ENCODE measurements around the gene KLF2. TPM values are rescaled to one million over a fixed set of nuclear protein-coding genes. Genes with fewer than 3 reads are reported as not detected.

The KLF2 gene
- total and polyA plus RNA-seq, 8 donors: 9.5 to 107 (median 59.3) TPM

- Histone ChIP-seq H3K36me3 (peaks cover 16 to 28% (median 26%) of the 10 kb centered on the region in 4 donors), H3K9me3 (no peaks in the 10 kb centered on the region), H3K4me3 (no peak overlapping the region), H3K27me3 (no peaks in the 10 kb centered on the region), H3K27ac (peak overlapping the region; percentile 55 to 98 (median 94)), H3K4me1 (peaks cover 28 to 56% (median 35%) of the 10 kb centered on the region in 4 donors)
- peak; percentile 88 to 94 for DNase-seq
- 13 to 35% (median 17%) methylated on average over 7 to 8 of the region's 8 CpGs for WGBS, 5 donors
- TF ChIP-seq POLR2AphosphoS5 (IDR thresholded peaks at IDR 0.05) (peak in 2 of 3 donors; percentile 84 to 86), POLR2A (IDR thresholded peaks at IDR 0.05) (no peak), CTCF (IDR thresholded peaks at IDR 0.05) (no peak)
- intact Hi-C loops (cut with DNase I; ENCODE audit: low total_unique reads): no loop called here
Measured at GRCh38 chr19:16330368-16330801, 5.8 kb downstream of the KLF2 start.

- Histone ChIP-seq H3K4me3 (no peak overlapping the region), H3K36me3 (peaks cover 15 to 23% (median 22%) of the 10 kb centered on the region in 4 donors), H3K4me1 (peaks cover 25 to 51% (median 31%) of the 10 kb centered on the region in 4 donors), H3K9me3 (no peaks in the 10 kb centered on the region), H3K27me3 (no peaks in the 10 kb centered on the region), H3K27ac (peak overlapping the region; percentile 55 to 98 (median 94))
- TF ChIP-seq POLR2A (IDR thresholded peaks at IDR 0.05) (no peak), POLR2AphosphoS5 (IDR thresholded peaks at IDR 0.05) (peak in 1 of 3 donors; percentile 55)
- 73 to 82% (median 79%) methylated on average over 16 of the region's 16 CpGs for WGBS, 5 donors
- intact Hi-C loops (cut with DNase I; ENCODE audit: low total_unique reads): no loop called here
- DNase-seq: no peak
Measured at GRCh38 chr19:16330806-16331690, 6.4 kb downstream of the KLF2 start.

GRCh38 chr19:16333001-16333586 is 8.5 kb downstream of the KLF2 start:
- 88 to 93% (median 92%) methylated on average over 12 of the region's 12 CpGs for WGBS, 5 donors

GRCh38 chr19:16334411-16334810 is 9.8 kb downstream of the KLF2 start:
- Histone ChIP-seq H3K27ac (no peak overlapping the region), H3K27me3 (no peaks in the 10 kb centered on the region), H3K36me3 (no peaks in the 10 kb centered on the region), H3K4me1 (peaks cover 8 to 38% (median 17%) of the 10 kb centered on the region in 4 donors), H3K9me3 (no peaks in the 10 kb centered on the region), H3K4me3 (no peak overlapping the region)
- DNase-seq: no peak
- intact Hi-C loops (cut with DNase I; ENCODE audit: low total_unique reads): no loop called here
- no peak for TF ChIP-seq EP300 (IDR thresholded peaks at IDR 0.05)
- TF ChIP-seq POLR2A (IDR thresholded peaks at IDR 0.05): no peak
- no peak for TF ChIP-seq POLR2AphosphoS5 (IDR thresholded peaks at IDR 0.05)
- TF ChIP-seq CTCF (IDR thresholded peaks at IDR 0.05): no peak
- 57 to 76% (median 65%) methylated on average over 1 of the region's 1 CpG for WGBS, 5 donors

More at GRCh38 chr19:16333001-16333586, 8.5 kb downstream of the KLF2 start:
- H3K9me3 ChIP-seq: no peaks in the 10 kb centered on the region
- no peak for DNase-seq
- intact Hi-C loops (cut with DNase I; ENCODE audit: low total_unique reads): no loop called here
- peaks cover 9 to 37% (median 17%) of the 10 kb centered on the region in 4 donors for H3K4me1 ChIP-seq
- peaks cover 0 to 3% (median 1%) of the 10 kb centered on the region in 4 donors for H3K36me3 ChIP-seq
- H3K27ac ChIP-seq: no peak overlapping the region
- H3K27me3 ChIP-seq: no peaks in the 10 kb centered on the region
- H3K4me3 ChIP-seq: no peak overlapping the region
- no peak for TF ChIP-seq POLR2A (IDR thresholded peaks at IDR 0.05)
- no peak for TF ChIP-seq POLR2AphosphoS5 (IDR thresholded peaks at IDR 0.05)
- no peak for TF ChIP-seq CTCF (IDR thresholded peaks at IDR 0.05)
- no peak for TF ChIP-seq EP300 (IDR thresholded peaks at IDR 0.05)

All from stomach (tissue), 9 donors.